ENCODE results near the gene PLPPR1. TPM values are rescaled to one million over a fixed set of nuclear protein-coding genes. Genes with fewer than 3 reads are reported as not detected.

The PLPPR1 gene
- polyA plus RNA-seq, 1 of the 3 experiments (the other 2 are of a cell fraction), result not detected

DNA sequence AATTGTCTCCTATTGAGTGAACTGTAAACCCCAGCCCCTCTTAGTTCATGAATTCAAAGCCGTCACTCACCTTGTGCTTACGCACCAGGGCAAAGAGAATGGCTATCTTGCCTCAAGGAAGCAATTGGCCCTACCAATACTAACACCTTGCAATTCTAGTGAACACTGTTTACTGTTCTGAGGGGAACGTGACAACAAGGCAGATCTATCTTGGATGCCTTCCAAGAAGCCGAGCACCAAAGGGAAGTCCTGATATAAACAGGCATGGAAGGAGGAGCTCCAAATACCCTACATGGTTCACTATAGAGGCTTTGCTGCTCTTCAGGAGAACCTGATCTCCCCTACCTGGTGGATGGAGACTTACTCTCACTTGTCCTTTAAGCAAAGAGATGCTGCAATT is 1.7 kb upstream of the PLPPR1 start:
- CTCF ChIA-PET, result no interaction called here
- H3K4me1 ChIP-seq (ENCODE audit: control insufficient read depth in 1 of 2, insufficient read depth in 2 of 2, low read depth in 1 of 2, low read length in 1 of 2), result peaks cover 0 to 3% of the 10 kb centered on the region in 2 experiments; a peak in 1 of 4 replicates
- no peak overlapping the region for H2AFZ ChIP-seq (ENCODE audit: low read depth)
- H3K36me3 ChIP-seq (replicated peaks in 1 of 2; ENCODE audit: control insufficient read depth in 1 of 2, insufficient read depth in 2 of 2, low read length in 1 of 2), result no peaks in the 10 kb centered on the region
- peaks cover 34% of the 10 kb centered on the region for H3K27me3 ChIP-seq (ENCODE audit: insufficient read depth)
- H3K4me3 ChIP-seq (ENCODE audit: low read depth in 2 of 2, low read length in 1 of 2), result no peak overlapping the region
- no peak for DNase-seq
- H3K27ac ChIP-seq (ENCODE audit: low read depth in 2 of 2, low read length in 1 of 2), result no peak overlapping the region
- TF ChIP-seq NFIC (IDR thresholded peaks at IDR 0.05; ENCODE audit: borderline replicate concordance) (no peak), ELF1 (IDR thresholded peaks at IDR 0.05) (no peak), JUND (IDR thresholded peaks at IDR 0.05) (no peak), EP300 (IDR thresholded peaks at IDR 0.05; ENCODE audit: borderline replicate concordance in 1 of 2, low read depth in 1 of 2, low read length in 1 of 2) (no peak), MXI1 (IDR thresholded peaks at IDR 0.05; ENCODE audit: low read depth, low read length) (no peak), SMC3 (IDR thresholded peaks at IDR 0.05; ENCODE audit: low read depth, low read length) (no peak)
- no peak overlapping the region for H3K9ac ChIP-seq
- no peaks in the 10 kb centered on the region for H3F3A ChIP-seq (replicated peaks; ENCODE audit: insufficient read depth)
- no peak overlapping the region for H3K4me2 ChIP-seq
- H3K79me2 ChIP-seq (ENCODE audit: insufficient read depth), result no peaks in the 10 kb centered on the region
- no peaks in the 10 kb centered on the region for H3K9me3 ChIP-seq
- no peaks in the 10 kb centered on the region for H4K20me1 ChIP-seq (ENCODE audit: insufficient read depth)
- WGBS (ENCODE audit: low lambda C conversion rate), result 21% methylated on average over 4 of the region's 4 CpGs
- H3K9me2 ChIP-seq, result no peaks in the 10 kb centered on the region
- POLR2A ChIA-PET, result no interaction called here

DNA sequence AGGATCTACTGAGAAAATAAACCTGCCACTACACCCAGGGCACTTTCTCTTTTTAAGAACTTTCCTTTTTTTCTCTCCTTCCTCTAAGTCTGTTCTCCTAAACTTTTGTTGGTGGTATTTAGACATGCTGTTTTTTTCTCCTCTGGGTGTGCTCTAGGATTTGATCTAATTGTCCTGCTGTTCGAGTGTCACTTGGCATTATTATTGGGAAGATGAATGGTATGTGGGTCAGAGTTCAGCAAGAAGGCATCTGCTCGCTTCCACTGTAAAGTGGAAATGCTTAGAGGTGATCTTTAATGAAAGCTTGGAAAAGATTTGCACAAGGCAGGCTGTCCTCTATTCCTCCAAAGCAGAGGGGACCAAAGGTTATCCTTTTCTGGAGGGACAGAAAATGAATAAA is 1.3 kb upstream of the PLPPR1 start:
- Histone ChIP-seq H4K20me1 (ENCODE audit: insufficient read depth) (no peaks in the 10 kb centered on the region), H3K9me3 (no peaks in the 10 kb centered on the region), H2AFZ (ENCODE audit: low read depth) (no peak overlapping the region), H3F3A (replicated peaks; ENCODE audit: insufficient read depth) (no peaks in the 10 kb centered on the region), H3K27me3 (ENCODE audit: insufficient read depth) (peaks cover 34% of the 10 kb centered on the region), H3K79me2 (ENCODE audit: insufficient read depth) (no peaks in the 10 kb centered on the region), H3K4me3 (ENCODE audit: low read depth in 2 of 2, low read length in 1 of 2) (no peak overlapping the region), H3K9ac (no peak overlapping the region), H3K4me1 (ENCODE audit: control insufficient read depth in 1 of 2, insufficient read depth in 2 of 2, low read depth in 1 of 2, low read length in 1 of 2) (peaks cover 0 to 3% of the 10 kb centered on the region in 2 experiments; a peak in 1 of 4 replicates), H3K36me3 (replicated peaks in 1 of 2; ENCODE audit: control insufficient read depth in 1 of 2, insufficient read depth in 2 of 2, low read length in 1 of 2) (no peaks in the 10 kb centered on the region), H3K9me2 (no peaks in the 10 kb centered on the region), H3K4me2 (no peak overlapping the region), H3K27ac (ENCODE audit: low read depth in 2 of 2, low read length in 1 of 2) (no peak overlapping the region)
- TF ChIP-seq POLR2AphosphoS5 (IDR thresholded peaks at IDR 0.05; ENCODE audit: low read depth, low read length) (no peak), GABPA (IDR thresholded peaks at IDR 0.05; ENCODE audit: low read depth) (no peak), ELF1 (IDR thresholded peaks at IDR 0.05) (no peak), TAF1 (IDR thresholded peaks at IDR 0.05; ENCODE audit: borderline replicate concordance, low read depth, low read length) (no peak), EP300 (IDR thresholded peaks at IDR 0.05; ENCODE audit: borderline replicate concordance in 1 of 2, low read depth in 1 of 2, low read length in 1 of 2) (no peak), MXI1 (IDR thresholded peaks at IDR 0.05; ENCODE audit: low read depth, low read length) (no peak), MEF2A (IDR thresholded peaks at IDR 0.05; ENCODE audit: borderline replicate concordance, low read depth) (no peak)
- TF ChIP-seq, protein P1, sequence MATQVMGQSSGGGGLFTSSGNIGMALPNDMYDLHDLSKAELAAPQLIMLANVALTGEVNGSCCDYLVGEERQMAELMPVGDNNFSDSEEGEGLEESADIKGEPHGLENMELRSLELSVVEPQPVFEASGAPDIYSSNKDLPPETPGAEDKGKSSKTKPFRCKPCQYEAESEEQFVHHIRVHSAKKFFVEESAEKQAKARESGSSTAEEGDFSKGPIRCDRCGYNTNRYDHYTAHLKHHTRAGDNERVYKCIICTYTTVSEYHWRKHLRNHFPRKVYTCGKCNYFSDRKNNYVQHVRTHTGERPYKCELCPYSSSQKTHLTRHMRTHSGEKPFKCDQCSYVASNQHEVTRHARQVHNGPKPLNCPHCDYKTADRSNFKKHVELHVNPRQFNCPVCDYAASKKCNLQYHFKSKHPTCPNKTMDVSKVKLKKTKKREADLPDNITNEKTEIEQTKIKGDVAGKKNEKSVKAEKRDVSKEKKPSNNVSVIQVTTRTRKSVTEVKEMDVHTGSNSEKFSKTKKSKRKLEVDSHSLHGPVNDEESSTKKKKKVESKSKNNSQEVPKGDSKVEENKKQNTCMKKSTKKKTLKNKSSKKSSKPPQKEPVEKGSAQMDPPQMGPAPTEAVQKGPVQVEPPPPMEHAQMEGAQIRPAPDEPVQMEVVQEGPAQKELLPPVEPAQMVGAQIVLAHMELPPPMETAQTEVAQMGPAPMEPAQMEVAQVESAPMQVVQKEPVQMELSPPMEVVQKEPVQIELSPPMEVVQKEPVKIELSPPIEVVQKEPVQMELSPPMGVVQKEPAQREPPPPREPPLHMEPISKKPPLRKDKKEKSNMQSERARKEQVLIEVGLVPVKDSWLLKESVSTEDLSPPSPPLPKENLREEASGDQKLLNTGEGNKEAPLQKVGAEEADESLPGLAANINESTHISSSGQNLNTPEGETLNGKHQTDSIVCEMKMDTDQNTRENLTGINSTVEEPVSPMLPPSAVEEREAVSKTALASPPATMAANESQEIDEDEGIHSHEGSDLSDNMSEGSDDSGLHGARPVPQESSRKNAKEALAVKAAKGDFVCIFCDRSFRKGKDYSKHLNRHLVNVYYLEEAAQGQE (IDR thresholded peaks at IDR 0.05; ENCODE audit: low read depth, low read length), result no peak
- TF ChIP-seq, protein P2, sequence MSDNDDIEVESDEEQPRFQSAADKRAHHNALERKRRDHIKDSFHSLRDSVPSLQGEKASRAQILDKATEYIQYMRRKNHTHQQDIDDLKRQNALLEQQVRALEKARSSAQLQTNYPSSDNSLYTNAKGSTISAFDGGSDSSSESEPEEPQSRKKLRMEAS (IDR thresholded peaks at IDR 0.05; ENCODE audit: low read depth), result no peak
- ChIA-PET CTCF (no interaction called here), POLR2A (no interaction called here)
- WGBS (ENCODE audit: low lambda C conversion rate), result 3% methylated on average over 2 of the region's 2 CpGs
- no peak for DNase-seq
